IPS-NIHi11 (cell line): ENCODE measurements around the gene STK32C.

Experiments used
- DNase-seq: peaks from one replicate; pipeline ENCODE4 v3.0.0; 2012; ENCODE audit warnings: mixed read lengths, low spot score

STK32C gene

DNA sequence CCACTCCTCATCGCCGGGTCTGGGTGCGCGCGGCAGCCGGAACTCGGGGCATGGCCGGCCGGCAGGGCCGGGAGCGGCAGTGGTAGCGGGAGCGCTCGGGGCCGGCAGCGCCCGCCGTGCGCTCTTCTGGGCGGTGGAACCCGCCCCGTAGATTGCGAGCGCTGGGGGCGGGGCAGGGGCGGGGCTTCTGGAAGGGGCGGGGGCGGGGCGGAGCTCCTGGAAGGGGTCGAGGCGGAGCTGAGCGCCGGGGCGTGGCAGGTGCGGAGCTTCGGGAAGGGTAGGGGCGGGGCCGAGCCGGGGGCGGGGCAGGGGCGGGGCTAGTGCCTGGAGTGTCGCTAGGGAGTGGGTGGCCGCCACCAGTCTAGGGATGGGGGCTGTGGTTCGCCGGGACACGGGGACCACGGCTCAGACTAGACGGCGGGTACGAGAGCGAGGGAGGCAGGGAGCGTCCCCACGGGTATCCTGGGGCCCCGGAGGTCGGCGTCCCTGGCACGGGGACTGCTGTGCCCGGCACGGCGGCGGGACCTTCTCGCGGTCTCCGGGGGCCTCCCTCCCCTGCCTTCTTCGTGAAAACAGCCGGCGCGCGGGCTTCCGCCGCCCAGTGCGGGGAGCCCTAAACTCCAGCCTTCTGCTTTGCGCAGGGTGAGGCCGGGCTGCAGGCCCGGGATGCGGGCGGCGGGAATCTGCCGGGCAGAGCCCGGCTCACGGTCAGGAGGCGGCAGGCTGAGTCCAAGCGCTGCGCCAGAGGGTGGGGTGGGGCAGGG is at the start of gene STK32C:
Gene STK32C (minus strand): TSS at position 128 of the 764 bp plus-strand sequence. CDS start 117 bp downstream, at position 11.
- peak; percentile 98 for DNase-seq

DNA sequence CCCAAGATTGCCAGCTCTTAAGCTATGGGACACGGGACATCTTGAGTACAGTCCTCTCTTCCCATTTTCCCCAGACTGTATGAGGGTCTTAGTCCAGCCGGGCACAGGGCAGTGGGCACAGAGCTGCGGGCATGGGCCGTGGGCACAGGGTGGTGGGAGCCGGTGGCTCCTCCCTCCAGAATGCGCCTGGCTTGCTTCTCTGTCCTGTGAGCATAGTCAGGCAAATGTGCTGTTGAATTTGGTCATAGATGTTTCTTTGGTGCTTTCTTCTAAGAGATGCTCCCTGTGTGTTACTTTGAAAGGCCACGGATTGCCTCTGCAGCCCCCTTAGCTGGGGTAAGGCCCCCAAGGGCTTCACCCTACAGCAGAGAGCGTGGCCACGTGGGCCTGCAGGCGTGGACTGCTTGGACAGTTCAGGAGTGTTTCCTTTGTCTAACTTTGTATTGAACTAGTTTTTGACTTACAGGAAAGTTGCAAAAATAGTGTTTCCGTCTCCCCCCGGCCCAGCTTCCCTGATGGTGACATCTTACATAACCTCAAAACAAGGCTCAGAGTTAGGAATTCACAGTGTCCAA is 49.0 kb upstream of the STK32C start:
- DNase-seq, result no peak

DNA sequence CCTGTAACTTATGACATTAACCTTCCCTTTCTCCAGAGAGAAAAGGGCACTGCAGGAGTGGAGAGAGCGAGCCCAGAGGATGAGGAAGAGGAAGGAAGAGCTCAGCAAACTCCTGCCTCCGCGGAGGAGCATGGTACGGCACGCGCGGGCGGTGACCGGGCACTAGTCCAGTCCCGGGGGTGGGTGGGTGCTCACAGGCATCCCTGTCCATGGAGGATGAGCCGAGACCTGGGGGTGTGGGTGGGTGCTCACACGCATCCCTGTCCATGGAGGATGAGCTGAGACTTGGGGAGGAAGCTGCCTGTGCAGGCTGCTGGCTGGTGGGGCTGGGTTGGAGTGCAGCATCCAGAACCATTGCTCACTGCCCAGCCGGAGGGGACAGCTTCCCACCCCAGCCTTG is 48.0 kb upstream of the STK32C start:
- no peak for DNase-seq

DNA sequence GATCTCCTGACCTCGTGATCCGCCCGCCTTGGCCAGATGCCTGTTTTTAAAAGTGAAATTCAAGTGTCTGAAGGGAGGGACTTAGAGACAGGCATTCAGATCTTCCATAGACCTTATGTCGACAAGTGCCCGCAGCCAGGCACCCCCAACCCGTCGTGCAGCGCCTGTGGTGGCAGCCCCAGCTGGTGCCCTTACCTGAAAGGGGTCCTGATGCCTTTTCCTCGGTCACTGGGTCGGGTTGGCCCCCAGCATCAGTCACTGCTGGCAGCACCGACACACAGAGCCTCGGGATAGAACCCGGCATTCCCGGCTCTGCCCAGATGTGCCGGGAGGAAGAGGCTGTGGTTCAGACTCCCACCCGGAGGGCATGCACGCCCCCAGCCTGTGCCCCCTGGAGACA is 47.5 kb upstream of the STK32C start:
- DNase-seq, result no peak

DNA sequence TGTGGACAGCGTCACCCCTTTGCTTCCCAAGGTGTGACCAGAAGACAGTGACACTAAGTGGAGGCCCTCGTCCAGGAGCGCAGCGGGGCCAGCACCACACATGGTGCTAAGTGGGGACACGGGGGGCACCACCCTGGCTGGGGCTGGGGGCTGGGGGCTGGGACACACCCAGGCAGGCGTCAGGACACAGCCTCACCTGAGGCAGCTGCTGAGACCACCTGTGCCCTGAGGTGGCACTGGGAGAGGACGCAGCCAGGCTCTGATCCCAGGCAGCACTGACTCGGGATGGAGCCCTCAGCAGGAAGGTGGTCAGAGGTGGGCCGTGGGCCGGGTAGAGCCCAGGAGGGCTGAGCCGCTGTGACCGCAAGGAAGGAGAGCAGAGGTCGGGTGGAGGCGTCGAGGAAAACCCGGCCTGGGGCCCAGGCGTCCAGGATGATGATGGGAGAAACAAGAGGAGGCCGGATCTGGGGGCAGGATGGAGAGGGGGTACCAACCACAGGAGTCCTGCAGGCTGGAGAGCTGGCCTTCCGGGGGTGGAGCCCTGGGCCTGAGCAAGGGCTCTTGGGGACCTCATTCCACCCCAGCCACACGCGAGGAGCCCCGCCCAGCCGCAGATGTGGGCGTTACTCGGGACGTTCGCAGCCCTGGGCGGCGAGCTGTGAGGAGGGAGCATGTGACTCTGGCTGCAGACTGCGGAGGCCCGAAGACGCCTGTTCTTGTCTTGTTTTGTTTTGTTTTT is 46.8 kb upstream of the STK32C start:
- DNase-seq, result no peak

DNA sequence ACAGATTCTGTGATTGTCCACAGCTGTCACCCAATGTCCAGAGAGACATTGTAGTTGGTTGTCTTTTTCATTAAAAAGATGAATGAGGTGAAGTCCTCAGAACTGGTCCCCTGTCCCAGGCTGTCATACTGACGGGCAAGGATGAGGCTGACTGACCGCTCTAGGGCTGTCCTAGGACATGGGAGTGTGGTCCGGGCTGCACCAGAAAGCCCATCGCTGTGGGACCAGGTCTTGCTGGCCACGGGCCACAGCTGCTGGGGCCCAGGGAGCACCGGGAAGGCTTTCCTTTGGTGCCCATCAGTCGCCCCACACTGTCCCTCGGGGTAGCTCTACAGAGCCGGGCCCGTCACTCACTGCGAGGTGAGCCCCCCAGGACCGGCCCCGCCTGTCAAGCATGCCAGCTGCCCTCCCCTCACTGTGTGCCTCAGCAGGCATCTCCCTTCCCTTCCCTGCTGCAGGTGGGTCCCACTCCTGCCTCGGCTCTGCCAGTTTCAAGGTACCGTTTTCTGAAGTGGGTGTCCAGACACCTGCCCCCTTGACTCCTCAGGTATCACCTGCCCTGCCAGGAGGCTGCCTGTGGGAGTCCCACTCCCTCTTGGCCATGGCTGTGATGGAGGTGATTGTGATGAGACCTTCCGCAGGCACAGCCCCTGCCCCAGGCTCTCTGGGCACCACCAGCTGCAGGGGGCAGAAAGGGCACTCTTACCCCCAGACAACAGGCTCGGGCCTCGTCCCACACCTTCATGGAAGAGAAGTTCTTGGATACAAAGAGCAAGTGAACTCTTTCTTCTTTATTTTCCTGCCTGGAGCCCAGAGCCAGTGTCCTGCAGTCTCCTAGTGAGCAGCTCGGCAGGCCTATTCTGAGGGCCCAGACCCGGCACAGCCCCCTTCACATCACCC is 46.0 kb upstream of the STK32C start:
- DNase-seq, result no peak

DNA sequence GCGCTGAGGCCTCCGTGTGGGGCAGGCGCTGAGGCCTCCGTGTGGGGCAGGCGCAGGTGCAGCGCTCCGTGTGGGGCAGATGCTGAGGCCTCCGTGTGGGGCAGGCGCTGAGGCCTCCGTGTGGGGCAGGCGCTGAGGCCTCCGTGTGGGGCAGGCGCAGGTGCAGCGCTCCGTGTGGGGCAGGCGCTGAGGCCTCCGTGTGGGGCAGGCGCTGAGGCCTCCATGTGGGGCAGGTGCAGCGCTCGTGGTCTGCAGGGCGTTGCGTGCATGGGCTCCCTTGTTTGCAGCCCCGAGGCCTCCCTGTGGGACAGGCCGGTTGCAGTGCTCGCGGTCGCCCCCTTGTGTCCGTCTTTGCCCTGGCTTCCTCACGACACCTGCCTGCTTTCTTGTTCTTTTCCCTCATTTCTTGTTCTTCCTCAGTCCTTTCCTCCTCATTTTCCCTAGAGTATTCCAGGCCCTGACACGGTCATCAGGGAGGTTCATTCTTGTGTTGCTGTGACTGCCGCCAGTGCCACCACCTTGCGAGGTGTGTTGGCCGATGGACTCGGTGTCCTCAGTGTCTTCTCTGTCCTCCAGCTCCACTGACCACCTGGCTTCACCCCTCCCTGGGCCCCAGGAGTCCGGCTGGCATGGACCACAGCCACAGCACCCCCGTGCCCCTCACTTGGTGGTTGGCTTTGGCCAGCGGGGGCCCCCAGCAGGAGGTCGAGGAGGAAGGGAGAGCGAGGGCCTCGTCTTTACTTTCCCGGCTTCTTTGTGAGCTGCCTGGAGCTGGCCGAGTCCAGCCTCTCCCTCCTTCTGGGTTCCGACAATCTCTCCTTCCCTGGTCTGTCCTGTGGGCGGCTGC is 44.9 kb upstream of the STK32C start:
- peak; percentile 94 for DNase-seq

DNA sequence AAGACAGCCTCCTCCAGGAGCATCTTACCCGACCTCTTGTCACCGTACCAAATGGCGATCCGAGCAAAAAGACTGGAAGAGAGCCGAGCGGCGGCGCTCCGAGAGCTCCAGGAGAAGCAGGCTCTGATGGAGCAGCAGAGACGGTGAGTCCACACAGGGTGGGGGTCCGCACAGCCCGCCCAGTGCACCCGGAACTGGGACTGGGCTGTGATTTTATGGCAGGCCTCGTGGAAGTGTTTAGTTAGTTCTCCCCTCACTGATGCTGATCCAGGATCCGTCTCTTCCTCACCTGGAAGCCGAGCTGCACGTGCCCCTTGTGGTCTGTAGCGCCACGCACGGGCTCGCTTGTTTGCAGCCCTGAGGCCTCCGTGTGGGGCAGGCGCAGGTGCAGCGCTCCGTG is 43.9 kb upstream of the STK32C start:
- no peak for DNase-seq

DNA sequence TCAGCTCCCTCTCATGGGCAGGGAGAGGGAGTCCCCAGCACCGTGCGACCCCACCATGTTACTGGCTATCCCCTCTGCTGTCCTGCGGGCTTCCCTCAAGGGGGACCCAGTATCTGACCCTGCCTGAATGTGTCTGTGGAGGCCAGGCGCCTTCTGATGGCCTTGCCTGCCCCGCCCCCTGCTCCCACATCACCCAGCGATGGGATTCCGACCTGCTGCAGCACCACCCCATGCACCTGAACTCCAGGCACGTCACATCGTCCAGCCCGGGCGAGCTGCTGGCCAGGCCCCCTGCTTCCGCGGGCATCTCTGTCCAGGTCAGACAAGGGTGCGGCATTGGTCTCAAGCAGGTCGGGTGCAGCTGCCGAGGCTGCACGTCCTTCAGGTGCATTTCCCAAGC is 43.2 kb upstream of the STK32C start:
- DNase-seq, result no peak

DNA sequence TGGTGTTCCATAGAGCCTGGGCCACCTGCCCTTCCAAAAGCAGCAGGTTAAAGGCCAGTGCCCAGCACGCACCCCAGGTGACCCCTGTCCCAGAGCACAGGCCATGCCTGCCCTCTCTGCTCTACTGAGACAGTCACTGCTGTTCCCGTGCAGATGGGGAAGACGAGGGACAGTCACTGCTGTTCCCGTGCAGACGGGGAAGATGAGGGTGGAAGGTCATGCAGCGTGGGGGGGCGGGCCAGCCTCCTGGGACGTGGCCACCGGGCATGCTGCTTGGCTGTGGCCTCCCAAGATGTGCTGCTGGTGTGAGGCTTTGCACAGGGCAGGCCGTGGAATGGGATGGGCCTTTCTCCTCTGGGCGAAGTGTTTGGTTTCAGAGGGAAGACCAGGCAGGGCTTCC is 42.6 kb upstream of the STK32C start:
- DNase-seq, result no peak

DNA sequence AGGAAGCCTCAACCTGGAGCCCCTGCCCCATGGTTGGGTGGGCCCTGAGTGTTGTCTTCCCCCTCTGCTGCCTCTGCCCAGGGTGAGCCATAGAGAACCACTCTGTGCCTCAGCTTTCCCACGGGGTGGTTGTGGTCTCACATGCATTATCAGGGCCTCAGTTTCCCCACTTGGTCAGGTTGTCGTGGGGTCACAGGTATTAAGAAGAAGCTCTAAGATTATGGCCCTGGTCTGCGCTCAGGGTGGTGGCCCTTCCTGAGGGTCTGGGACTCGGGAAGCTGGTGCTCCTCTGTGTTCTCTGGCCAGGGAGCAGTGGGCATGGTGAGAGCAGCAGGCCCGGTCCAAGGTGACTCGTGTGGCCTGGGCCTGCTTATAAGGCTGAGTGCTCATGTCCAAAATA is 42.0 kb upstream of the STK32C start:
- DNase-seq, result no peak

DNA sequence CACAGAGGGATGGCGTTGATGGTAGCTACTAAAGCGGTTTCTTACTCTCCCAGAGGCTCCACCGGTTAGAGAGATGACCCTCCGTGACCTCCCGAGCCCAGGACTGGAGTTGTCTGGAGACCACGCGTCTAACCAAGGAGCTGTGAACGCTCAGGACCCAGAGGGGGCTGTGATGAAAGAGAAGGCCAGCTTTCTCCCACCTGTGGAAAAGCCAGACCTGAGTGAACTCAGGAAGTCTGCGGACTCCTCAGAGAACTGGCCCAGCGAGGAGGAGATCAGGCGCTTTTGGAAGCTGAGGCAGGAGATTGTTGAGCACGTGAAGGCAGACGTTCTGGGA is 40.1 kb upstream of the STK32C start:
- no peak for DNase-seq

DNA sequence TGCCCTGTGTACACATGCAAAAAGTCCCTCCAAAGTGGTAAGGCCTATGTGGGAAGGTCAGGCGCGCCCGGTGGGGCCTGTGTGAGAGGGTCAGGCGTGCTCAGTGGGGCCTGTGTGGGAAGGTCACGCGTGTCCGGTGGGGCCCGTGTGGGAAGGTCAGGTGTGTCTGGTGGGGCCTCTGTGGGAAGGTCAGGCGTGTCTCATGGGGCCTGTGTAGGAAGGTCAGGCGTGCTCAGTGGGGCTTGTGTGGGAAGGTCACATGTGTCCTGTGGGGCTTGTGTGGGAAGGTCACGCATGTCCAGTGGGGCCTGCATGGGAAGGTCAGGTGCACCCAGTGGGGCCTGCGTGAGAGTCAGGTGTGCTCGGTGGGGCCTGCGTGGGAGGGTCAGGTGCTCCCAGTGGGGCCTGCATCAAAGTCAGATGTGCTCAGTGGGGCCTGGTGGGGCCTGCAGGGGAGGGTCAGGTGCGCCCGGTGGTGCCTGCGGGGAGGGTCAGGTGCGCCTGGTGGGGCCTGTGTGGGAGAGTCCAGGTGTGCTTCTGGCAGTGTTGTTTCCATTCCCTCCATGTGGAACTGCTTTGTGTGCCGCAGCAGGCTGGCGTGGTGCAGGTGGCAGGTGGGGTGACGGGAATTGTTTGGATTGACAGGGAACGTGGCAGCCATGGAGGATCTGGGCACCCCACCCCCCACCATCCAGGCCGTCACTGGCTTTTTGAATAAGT is 39.6 kb upstream of the STK32C start:
- DNase-seq, result no peak

DNA sequence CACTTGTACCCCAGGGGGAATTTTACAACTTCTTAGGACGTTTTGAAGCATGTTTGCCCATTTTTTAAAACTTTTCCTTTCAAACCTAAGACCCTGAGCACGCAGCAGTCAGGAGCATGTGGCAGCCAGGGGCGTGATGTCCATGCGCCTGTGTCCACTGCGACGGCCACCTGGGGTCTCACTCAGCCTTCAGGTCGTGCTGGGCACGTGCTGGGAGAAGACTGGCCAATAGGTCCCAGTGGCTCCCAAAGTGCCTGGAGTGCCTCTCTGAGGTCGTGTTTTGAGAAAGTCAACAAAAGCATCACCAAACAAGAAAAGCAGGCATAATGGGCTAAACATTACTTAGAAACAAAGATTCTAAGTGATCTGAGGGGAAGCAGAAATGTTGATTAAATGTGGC is 39.1 kb upstream of the STK32C start:
- DNase-seq, result no peak

DNA sequence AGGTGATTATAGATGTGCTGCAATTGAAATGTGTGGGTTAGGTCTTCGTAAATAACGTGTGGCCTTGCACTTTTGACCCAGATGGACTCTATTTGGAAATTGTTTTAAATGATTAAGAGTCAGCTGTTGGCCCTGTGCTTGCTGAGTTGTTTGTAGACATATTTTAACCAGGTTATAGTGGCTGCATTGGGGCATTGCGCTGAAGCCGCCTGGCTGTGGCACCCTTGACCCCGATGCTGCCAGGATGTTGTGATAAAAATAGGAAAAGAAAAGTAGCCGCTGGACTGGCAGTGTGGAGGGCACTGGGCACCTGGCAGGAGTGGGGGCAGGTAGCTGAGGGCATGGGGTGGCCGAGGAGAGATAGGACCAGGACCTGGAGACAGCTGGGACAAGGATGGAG is 37.6 kb upstream of the STK32C start:
- no peak for DNase-seq

DNA sequence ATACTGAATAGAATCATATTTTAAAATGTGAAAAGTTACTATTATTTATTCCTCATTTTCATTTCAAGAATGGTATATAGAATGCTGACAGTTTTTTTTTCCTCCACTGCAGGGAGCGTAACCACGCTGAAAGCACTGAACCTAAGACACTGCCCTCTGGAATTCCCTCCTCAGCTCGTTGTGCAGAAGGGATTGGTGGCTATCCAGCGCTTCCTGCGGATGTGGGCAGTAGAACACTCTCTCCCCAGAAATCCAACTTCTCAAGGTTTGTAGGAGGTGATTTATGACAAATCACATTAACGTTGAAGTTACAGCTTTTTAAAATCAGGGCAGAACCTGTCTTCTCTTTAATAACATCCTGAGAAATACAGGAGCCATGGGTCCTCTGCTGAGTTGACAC is 36.6 kb upstream of the STK32C start:
- DNase-seq, result no peak

DNA sequence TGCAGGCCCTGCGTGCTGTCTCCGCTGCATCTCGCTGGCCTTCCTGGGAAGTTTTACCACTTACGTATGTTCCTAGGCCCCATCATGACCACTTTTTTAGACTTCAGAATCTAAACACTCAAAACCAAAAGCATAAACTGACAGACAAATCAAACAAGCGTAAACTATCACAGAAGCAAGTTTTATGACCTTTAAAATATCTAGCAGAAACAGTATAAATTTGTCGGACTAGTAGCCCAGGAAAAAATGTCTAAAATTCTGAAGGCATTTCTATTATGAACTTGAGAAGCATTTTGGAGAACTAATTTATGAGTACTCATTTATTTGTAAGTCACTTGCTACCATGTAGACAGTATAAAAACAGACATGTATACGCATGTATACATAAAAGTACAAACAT is 34.8 kb upstream of the STK32C start:
- no peak for DNase-seq

DNA sequence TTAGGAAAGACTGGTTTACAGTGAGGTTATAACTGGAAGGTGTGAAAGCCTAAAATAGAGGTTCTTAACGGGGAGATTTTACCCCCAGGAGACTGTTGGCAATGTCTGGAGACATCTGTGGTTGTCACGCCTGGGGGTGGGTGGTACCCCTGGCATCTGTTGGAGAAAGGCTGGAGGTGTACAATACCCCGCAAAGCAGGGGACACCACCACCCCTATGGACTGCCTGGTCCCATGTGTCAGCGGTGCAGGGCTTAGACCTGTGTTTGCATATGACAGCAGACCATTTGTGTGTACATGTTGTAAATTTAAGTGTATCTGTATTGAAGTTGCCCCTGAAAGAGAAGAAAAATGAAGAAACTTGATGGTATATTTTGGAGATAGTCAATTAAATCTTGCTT is 34.0 kb upstream of the STK32C start:
- no peak for DNase-seq

DNA sequence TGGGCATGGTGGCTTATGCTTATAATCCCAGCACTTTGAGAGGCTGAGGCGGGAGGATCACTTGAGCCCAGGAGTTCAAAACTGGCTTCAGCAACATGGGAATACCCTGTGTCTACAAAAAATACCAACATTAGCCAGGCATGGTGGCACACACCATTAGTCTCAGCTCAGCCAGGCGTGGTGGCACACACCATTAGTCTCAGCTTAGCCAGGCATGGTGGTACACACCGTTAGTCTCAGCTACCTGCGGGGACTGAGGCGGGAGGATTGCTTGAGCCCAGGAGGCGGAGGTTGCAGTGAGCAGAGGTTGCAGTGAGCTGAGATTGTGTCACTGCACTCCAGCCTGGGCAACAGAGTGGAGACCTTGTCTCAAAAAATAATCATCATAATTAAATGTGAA is 33.3 kb upstream of the STK32C start:
- no peak for DNase-seq

DNA sequence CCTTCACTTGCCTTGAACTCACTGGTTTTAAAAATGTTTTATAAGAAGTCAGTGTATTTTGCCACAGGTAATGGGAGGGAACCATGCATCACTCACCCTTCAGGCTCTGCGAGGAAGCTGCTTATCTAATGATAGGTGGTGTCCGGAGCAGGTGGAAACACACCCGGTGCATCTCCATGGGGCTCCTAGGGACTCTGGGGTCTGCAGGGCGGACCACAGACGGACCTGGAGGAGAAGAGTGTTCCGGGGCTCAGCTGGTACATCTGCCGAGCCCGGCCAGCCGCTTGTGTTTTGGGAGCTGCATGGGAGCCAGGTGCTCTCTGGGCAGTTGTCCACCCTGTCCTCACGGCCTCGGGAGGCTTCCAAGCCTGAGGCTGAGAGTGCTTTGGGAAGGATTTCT is 31.5 kb upstream of the STK32C start:
- DNase-seq, result no peak

DNA sequence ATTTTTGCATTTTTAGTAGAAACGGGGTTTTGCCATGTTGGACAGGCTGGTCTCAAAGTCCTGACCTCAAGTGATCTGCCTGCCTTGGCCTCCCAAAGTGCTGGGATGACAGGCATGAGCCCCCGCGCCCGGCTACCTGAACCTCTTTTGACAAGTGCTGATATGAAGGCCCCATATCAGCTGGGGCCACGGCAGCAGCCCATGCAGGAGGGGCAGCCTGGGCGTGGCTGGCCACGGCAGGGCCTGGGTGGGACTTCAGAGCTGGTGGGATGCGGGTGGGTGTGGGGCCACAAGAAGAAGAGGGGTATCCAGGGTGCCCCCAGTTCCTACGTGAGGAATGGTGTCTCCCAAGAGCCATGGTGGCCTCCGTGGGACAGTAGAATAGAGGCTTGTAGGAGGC is 31.1 kb upstream of the STK32C start:
- DNase-seq, result no peak
